HG02870 (cell line): ENCODE measurements around the gene RAB9B.
"Not testable (repeated sequence)": the region's sequence is repeated elsewhere in the genome, so short reads cannot be mapped to it uniquely, and the experiment has no call there.

Experiments
- ATAC-seq: cut with Tn5 transposase; IDR thresholded peaks from one replicate; pipeline ENCODE4 v1.9.1; 2021; ENCODE audit warnings: mild to moderate bottlenecking, moderate library complexity; ENCODE audit not compliant: unreplicated experiment

Gene RAB9B

GRCh38 chrX:103817101-103817500 is 15.0 kb downstream of the RAB9B start:
- not testable (repeated sequence) for ATAC-seq

- ATAC-seq = no peak
These were observed 20.2 kb downstream of the RAB9B start for GRCh38 chrX:103811858-103812257.

DNA sequence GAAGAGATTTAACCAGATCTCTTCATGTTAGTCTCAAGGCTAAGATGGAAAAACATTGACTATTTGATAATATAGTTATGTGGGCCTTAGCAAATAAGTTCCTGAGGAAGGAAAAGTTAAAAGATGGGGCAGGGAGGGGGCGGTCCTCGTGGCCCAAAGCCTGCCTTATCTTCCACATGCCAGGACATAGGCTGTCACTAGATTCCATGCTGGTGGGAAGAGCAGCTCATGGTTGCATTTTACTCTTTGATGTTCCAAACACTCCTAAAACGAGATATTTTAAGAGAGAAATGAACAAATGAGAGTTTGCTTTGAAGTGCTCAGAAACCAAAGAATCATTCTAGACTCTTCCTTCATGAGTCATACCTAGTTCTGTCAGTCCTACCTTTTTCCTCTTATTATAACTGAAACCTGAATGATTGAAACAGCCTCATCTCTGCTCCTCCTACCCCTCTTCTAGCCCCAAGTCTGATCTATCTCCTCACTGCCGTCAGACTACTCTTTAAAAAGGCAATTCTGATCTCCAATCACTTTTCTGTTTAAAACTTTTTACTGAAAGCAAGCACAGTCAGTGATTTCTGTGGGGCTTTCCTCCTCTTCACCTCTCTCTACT is 25.1 kb downstream of the RAB9B start:
- no peak for ATAC-seq

DNA sequence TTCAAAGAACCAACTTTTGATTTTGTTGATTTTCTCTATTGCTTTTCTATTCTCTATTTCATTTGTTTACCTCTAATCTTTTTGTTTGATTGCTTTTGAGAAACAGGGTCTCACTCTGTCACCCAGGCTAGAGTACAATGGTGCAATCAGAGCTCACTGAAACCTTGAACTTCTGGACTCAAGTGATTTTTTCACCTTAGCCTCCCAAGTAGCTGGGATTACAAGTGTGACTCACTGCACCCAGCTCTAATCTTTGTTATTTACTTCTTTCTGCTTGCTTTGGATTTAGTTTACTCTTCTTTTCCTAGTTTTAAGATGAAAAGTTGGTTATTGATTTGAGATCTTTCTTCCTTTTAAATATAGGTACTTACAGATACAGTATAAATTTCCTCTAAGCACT is 26.2 kb downstream of the RAB9B start:
- no peak for ATAC-seq

GRCh38 chrX:103800318-103800717 is 31.7 kb downstream of the RAB9B start:
- ATAC-seq = no peak

DNA sequence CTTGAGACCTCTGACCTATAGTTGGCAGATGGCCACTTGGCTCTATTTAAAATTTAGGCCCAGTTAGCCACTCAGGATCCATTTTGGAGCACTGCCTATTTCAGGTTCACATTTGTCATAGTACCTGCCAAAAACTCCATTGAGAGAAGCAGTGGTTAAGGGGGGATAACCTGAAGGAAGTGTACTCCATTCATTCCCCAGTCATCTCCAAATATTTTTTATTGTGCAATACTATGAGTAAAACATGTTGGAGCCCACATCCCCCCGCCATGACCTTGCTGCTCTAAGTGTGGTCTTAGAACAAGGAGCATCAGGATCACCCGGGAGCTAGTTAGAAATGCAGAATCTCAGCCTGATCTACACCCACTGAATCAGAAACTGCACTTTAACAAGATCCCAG is 34.4 kb downstream of the RAB9B start:
- ATAC-seq = no peak

GRCh38 chrX:103794119-103794518 is 37.9 kb downstream of the RAB9B start:
- no peak for ATAC-seq

GRCh38 chrX:103793545-103793940 is 38.5 kb downstream of the RAB9B start:
- no peak for ATAC-seq

DNA sequence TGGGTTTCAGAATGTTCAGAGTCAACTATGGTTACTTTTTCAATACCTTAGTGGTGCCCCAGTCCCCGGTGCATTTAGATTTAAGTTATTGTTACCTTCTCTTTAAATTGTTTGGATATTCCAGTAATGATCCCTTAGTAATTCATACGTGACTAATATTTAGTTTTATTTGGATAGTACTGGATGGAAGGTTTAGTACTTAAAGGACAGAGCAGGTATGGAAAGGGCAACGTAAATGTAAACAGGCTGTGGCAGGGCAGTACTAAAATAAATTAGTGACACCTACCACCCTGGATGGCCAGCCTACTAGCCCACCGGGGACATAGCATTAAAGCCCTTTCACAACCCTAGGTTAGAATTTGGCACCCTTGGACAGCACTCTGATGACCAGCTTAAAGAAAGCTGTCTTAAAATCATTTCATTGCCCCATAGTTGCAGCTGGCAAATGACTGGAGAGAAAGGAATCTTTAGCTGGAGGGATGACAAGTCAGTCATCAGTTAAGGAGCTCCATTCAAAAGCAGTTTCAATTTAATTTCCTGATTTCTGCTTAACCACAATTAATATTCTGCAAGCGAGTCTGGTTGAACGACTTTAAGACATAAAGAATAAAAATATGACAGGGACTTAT is 39.0 kb downstream of the RAB9B start:
- ATAC-seq = no peak

DNA sequence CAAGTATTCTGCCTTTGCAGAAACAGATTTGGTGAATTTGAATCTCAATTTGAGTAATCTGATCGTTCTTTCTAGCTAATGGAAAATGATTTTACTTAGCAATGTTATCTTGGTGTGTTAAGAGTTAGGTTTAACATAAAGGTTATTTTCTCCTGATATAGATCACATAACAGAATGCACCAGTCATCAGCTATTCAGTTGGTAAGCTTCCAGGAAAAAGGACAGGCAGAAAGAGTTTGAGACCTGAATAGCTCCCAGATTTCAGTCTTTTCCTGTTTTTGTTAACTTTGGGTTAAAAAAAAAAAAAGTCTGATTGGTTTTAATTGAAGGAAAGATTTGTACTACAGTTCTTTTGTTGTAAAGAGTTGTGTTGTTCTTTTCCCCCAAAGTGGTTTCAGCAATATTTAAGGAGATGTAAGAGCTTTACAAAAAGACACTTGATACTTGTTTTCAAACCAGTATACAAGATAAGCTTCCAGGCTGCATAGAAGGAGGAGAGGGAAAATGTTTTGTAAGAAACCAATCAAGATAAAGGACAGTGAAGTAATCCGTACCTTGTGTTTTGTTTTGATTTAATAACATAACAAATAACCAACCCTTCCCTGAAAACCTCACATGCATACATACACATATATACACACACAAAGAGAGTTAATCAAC is 40.1 kb downstream of the RAB9B start:
- ATAC-seq = no peak

DNA sequence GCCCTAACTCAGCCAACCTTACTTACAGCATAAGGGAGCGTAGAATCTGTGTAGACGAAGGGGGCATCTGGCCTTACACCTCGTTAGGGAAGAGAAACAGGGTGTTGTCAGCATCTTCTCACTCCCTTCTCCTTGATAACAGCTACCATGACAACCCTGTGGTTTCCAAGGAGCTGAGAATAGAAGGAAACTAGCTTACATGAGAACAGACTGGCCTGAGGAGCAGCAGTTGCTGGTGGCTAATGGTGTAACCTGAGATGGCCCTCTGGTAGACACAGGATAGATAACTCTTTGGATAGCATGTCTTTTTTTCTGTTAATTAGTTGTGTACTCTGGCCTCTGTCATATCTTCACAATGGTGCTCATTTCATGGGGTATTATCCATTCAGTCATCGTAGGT is 40.8 kb downstream of the RAB9B start:
- ATAC-seq = no peak

- peak; percentile 91 for ATAC-seq
These were observed 43.1 kb downstream of the RAB9B start for GRCh38 chrX:103789004-103789403.

DNA sequence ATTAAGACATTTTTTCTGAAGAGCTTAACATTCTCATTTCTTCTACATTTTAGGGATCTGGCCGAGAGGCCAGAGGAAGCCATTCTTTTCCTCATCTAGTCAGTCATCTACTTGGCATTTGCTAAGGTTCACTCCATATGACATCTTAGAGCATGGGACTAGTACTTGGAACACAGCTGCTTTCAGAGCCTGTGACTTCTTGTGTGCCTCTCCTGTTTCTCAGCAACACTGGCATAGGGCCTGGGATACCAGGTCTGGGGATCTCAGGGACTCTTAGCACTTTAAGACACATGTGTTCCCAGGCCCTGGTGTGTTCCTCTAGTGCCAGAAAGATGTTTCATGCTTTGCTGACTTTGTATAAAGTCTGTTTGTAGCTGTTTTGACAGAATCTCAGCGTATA is 48.1 kb downstream of the RAB9B start:
- no peak for ATAC-seq

GRCh38 chrX:103783196-103783595 is 48.9 kb downstream of the RAB9B start:
- ATAC-seq = no peak

GRCh38 chrX:103782640-103783039 is 49.4 kb downstream of the RAB9B start:
- no peak for ATAC-seq

- no peak for ATAC-seq
These were observed 50.4 kb downstream of the RAB9B start for GRCh38 chrX:103781706-103782105.

GRCh38 chrX:103781062-103781402 is 51.0 kb downstream of the RAB9B start:
- ATAC-seq = no peak

- no peak for ATAC-seq
These were observed 51.6 kb downstream of the RAB9B start for GRCh38 chrX:103780336-103781061.

GRCh38 chrX:103779141-103779789 is 52.8 kb downstream of the RAB9B start:
- ATAC-seq = no peak

DNA sequence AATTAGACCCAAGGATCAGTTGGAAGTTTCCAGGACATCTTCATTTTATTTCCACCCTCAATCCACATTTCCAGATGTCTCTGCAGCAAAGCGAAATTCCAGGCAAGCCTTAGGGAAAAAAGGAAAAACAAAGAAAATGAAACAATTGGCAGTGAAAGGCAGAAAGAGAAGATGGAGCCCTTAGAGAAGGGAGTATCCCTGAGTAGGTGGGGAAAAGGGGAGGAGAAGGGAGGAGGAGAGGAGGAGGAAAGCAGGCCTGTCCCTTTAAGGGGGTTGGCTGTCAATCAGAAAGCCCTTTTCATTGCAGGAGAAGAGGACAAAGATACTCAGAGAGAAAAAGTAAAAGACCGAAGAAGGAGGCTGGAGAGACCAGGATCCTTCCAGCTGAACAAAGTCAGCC is 55.5 kb downstream of the RAB9B start, which contains the start of gene PLP1:
Gene PLP1 (plus strand): TSS at position 295 of the 400 bp plus-strand sequence. CDS start 156 bp downstream, outside the sequence.
- no peak for ATAC-seq

DNA sequence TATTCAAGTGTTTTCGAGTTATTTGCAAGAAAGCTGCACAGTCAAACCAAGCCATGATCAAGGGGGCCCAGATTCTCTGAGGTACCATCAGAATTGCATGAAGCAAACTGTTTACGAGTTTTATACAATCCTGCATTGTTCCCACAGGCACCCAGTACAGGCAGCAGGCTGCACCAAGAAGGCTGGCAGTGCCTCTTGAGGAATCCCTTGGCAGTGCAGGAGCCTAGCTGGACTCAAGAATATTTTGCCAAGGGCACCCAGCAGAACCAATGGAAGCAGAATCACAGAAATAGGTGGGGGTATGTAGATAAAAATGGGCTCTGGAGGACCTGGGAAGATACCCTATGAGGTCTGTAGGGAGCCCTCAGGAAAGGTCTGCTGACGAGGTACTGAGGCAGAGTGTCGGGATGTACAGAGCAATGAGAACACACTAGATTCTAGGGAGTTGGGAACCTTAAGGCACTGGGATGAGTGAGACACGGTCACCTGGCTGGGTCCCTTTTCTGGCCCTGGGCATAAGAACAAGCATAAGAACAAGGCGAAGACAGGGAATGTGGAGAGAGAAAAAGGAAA is 57.9 kb downstream of the RAB9B start:
- no peak for ATAC-seq
